Activated T-helper 1 cell treated with anti-CD3 and anti-CD28 coated beads, Interleukin-12 subunit alpha, Interleukin-12 subunit beta, Interleukin-2, Interleukin-4 antibody, amounts not matched to agents 30 ng/mL and 10 ng/mL and 1 ng/mL, durations not matched to agents 14 hours and 24 hours and 36 hours (primary cell): ENCODE data around the gene KLK15. TPM values are rescaled to one million over a fixed set of nuclear protein-coding genes. Genes with fewer than 3 reads are reported as not detected.
"Not testable (repeated sequence)": the region's sequence is repeated elsewhere in the genome, so short reads cannot be mapped to it uniquely, and the experiment has no call there.

Source experiments
- DNase-seq: peaks from one replicate; pipeline ENCODE4 v3.0.0; 2021; ENCODE audit warnings: low spot score
- H3K27ac Mint-ChIP-seq: one replicate; pipeline ENCODE4 v1.8.0; 2021; ENCODE audit warnings: mild to moderate bottlenecking, mixed read lengths
- H3K27me3 Mint-ChIP-seq: one replicate; pipeline ENCODE4 v1.8.0; 2022; ENCODE audit warnings: mild to moderate bottlenecking, moderate library complexity, mixed read lengths; ENCODE audit not compliant: insufficient read depth
- H3K36me3 Mint-ChIP-seq: one replicate; pipeline ENCODE4 v1.8.0; 2021; ENCODE audit warnings: low read depth, mixed read lengths
- H3K4me1 Mint-ChIP-seq: one replicate; pipeline ENCODE4 v1.8.0; 2021; ENCODE audit warnings: low read depth, mixed read lengths
- H3K4me3 Mint-ChIP-seq: one replicate; pipeline ENCODE4 v1.8.0; 2021; ENCODE audit warnings: mild to moderate bottlenecking, moderate library complexity, mixed read lengths
- H3K9me3 Mint-ChIP-seq: one replicate; pipeline ENCODE4 v1.8.0; 2021; ENCODE audit warnings: mixed read lengths
- intact Hi-C: fragments of 100-400 bp; cut with micrococcal nuclease; formaldehyde crosslinking; loops from one replicate; pipeline ENCODE4 v1.15.1; 2024
- total RNA-seq: library from RNA; stranded (reverse); gene quantifications from 2 replicates; pipeline ENCODE4 v1.2.3, GENCODE V29; 2022

The KLK15 gene
- total RNA-seq, 1 donor from 2014 or later = not detected

GRCh38 chr19:50811622-50812238 is 21.6 kb downstream of the KLK15 start:
- H3K9me3 Mint-ChIP-seq, intact Hi-C loops, H3K36me3 Mint-ChIP-seq, DNase-seq, H3K27ac Mint-ChIP-seq, H3K4me1 Mint-ChIP-seq, H3K27me3 Mint-ChIP-seq, H3K4me3 Mint-ChIP-seq: not testable (repeated sequence)

DNA sequence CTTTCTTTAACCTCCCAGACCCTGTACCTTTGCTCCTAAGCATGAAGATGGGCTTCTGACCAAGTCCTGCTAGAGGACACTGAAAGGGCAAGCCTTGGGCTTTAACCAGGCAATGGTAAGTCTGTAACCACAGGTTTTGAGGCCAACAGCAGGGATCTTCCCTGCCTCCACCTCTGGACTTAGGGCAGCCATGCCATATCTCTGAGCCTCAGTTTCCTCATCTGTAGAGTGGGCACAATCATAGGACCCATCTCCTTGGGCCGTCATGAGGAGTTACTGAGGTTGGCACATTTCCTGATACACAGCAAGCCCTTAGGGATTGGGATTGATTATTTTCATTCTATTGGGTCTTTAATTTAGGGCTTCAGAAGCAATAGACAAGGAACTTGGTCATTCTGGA is 24.5 kb downstream of the KLK15 start:
- Mint-ChIP-seq H3K27me3 (peaks cover 4% of the 10 kb centered on the region), H3K27ac (no peak overlapping the region), H3K9me3 (no peaks in the 10 kb centered on the region), H3K36me3 (peaks cover 4% of the 10 kb centered on the region), H3K4me3 (no peak overlapping the region), H3K4me1 (peaks cover 14% of the 10 kb centered on the region)
- no peak for DNase-seq
- intact Hi-C loops = no loop called here

DNA sequence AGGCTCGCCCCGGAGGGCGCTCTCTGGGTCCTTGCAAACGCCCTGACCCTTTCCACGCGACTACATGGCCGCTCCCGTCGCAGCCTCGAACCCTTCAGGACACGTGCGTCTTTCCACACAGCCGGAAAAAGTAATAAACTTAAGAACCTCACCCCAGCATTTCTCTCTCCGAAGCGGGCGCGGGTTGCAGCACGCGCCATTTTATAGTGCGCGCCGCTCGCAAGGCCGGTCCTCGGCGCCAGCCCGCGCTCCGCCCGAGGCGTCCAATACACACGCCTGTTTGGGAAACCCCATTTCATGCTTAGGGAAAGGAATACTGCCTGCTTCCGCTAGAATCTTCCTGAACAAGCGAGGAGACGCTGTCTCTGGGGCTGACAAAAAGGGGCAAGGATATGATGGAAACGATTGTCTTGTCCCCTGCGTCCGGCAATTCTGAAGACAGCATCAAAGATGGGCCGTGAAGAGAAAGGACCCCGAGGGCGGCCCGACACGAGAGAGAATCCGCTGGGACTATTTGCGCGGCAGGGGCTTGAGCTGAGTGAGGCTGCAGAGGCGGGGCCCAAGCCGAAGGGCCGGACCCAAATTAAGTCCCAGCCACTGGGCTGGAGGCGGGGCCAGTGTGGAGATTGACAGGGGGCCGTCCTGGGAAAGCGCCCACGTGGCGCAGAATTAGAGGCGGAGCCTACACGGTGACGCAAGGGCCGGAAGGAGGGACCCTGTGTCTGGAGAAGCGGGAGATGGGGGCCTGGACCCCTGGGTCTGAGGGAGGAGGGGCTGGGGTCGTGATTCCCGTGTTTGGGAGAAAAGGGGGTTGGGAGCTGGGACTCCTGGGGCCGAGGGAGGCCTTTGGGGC is 28.7 kb downstream of the KLK15 start:
- H3K27ac Mint-ChIP-seq = peak overlapping the region; percentile 98

DNA sequence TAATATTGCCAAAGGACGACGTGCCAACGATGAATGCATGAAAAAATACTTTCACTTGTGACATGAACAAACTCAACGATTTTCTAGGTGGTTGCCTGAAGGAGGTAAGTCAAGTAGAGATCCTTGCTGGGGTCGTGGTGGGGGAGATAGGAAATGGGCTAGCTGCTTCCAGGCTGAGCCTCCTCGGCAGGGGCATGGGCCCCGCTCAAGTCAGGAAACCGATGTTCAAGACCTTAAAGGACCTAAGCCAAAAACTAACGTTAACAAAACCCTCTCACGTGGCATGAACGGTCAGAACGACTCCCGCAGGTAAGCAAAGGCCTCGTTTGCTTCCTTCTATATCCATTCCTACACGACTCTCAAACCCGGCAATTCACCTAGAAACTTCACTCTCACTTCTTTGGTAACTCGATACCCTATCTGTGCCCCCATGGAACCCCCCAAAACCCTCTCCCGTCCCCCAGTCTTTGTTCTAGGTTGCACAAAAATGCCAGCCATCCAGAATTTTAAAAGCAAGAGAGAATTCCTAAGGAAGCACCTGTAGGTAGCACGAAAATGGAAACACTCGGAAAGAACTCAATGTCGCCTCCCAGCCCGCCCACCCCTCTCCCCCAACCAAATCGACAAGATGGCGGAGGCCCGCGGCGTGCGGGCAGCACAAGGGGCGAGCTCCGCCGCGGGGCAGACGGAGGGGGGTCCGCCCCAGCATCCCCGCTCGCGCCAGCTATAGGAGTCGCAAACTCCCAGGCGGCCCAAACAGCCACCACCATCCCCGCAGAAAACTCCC is 29.5 kb downstream of the KLK15 start:
- intact Hi-C loops = loop anchor here (1.0 to 2.0 kb wide), 4 partner anchors 32 to 305 kb away; partner anchors contain the start of genes CTU1 and JOSD2
- Mint-ChIP-seq H3K4me3 (peak overlapping the region; percentile 96), H3K27ac (peak overlapping the region; percentile 98), H3K36me3 (peaks cover 32% of the 10 kb centered on the region), H3K4me1 (peaks cover 27% of the 10 kb centered on the region), H3K9me3 (no peaks in the 10 kb centered on the region), H3K27me3 (no peaks in the 10 kb centered on the region)
- no peak for DNase-seq

More for the DNA sequence above, 28.7 kb downstream of the KLK15 start:
- peaks cover 32% of the 10 kb centered on the region for H3K36me3 Mint-ChIP-seq
- DNase-seq = peak; percentile 97
- H3K27me3 Mint-ChIP-seq = no peaks in the 10 kb centered on the region
- no peaks in the 10 kb centered on the region for H3K9me3 Mint-ChIP-seq
- intact Hi-C loops = loop anchor here (1.0 to 2.0 kb wide), 8 partner anchors 13 to 475 kb away; partner anchors contain the start of genes CTU1, JOSD2, KCNC3 and POLD1
- peak overlapping the region; percentile 96 for H3K4me3 Mint-ChIP-seq
- H3K4me1 Mint-ChIP-seq = peaks cover 27% of the 10 kb centered on the region

DNA sequence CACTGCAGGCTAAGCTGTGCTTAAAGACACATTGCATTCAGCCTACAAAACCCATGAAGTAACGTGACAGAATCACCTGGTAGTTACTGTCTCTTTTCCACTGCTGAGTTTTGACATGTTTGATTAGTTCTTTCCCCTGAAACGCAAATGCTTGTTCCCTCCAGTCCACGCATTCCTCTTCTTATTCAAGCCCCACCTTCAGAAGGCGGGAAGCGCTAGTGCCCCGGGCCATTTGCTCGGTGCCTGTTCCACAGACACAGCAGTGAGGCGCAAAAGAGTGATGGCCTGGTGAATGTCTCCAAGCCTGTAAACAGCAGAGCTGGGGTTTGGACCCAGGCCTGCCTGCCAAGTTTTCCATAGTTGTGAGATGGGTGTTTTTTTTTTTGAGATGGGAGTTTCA is 32.3 kb downstream of the KLK15 start:
- peaks cover 25% of the 10 kb centered on the region for H3K4me1 Mint-ChIP-seq
- H3K27ac Mint-ChIP-seq = peak overlapping the region; percentile 15
- peaks cover 41% of the 10 kb centered on the region for H3K36me3 Mint-ChIP-seq
- intact Hi-C loops = no loop called here
- H3K9me3 Mint-ChIP-seq = no peaks in the 10 kb centered on the region
- H3K27me3 Mint-ChIP-seq = no peaks in the 10 kb centered on the region
- peak overlapping the region; percentile 12 for H3K4me3 Mint-ChIP-seq
- DNase-seq = no peak

GRCh38 chr19:50799547-50799851 is 33.9 kb downstream of the KLK15 start:
- H3K27ac Mint-ChIP-seq = no peak overlapping the region
- no peak for DNase-seq
- H3K27me3 Mint-ChIP-seq = no peaks in the 10 kb centered on the region
- peaks cover 13% of the 10 kb centered on the region for H3K4me1 Mint-ChIP-seq
- intact Hi-C loops = no loop called here
- H3K36me3 Mint-ChIP-seq = peaks cover 41% of the 10 kb centered on the region
- no peaks in the 10 kb centered on the region for H3K9me3 Mint-ChIP-seq
- H3K4me3 Mint-ChIP-seq = no peak overlapping the region

DNA sequence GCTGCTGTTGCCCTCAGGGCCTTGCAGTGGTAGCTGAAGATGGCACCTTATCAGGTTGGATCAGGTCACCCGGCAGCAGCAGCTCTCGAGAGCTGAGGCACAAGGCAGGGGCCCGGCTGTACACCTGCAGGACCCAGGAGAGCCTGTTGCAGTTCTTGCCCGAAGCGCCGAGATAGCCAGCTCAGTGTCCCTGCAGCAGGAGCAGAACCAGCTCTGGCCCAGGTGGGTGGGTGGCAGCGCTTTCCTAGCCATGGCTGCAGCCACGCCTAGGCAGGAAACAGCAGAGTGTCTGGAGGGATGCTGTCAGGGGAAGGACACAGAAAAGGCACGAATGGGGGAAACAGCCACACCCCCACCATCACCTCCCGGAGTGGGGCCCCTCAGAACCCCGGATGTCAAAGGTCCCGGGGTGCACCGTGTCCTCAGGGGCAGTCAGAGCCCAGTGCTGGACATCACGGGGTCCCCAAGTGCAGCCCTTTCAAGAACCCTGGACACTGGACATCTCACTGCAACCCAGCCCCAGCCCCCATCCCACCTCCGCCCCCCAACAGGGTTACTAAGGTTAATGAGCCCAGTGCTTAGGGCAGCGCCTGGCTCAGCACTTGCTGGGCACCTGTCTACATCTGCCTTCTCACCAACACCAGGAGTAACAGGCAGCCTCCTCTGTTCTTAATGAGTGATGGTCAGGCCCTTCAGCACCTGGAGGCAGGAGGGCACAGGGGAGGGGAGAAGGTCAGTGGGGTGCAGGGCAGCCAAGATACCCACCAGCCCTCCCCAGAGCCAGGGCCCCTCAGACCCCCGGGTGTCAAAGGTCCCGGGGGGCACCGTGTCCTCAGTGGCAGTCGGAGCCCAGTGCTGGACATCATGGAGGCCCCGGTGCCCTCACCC is 34.5 kb downstream of the KLK15 start:
- intact Hi-C loops = no loop called here
- Mint-ChIP-seq H3K27me3 (no peaks in the 10 kb centered on the region), H3K9me3 (no peaks in the 10 kb centered on the region), H3K4me3 (no peak overlapping the region), H3K27ac (no peak overlapping the region), H3K4me1 (peaks cover 13% of the 10 kb centered on the region), H3K36me3 (peaks cover 38% of the 10 kb centered on the region)
- no peak for DNase-seq

- H3K9me3 Mint-ChIP-seq = no peaks in the 10 kb centered on the region
- no peak overlapping the region for H3K27ac Mint-ChIP-seq
- H3K4me1 Mint-ChIP-seq = peaks cover 5% of the 10 kb centered on the region
- H3K27me3 Mint-ChIP-seq = no peaks in the 10 kb centered on the region
- H3K4me3 Mint-ChIP-seq = no peak overlapping the region
- intact Hi-C loops = no loop called here
- peaks cover 30% of the 10 kb centered on the region for H3K36me3 Mint-ChIP-seq
- DNase-seq = no peak
These were observed 35.4 kb downstream of the KLK15 start for GRCh38 chr19:50797781-50798658.

DNA sequence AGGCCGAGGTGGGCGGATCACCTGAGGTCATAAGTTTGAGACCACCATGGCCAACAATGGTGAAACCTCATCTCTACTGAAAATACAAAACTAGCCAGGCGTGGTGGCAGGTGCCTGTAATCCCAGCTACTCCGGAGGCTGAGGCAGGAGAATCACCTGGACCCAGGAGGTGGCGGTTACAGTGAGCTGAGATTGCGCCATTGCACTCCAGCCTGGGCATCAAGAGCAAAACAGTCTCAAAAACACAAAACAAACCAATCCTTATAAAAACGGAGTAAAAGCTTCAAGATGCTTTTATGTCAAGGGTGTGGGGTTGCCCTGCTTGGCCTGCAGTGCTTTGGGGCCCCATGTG is 36.0 kb downstream of the KLK15 start:
- no peaks in the 10 kb centered on the region for H3K27me3 Mint-ChIP-seq
- no peaks in the 10 kb centered on the region for H3K4me1 Mint-ChIP-seq
- H3K27ac Mint-ChIP-seq = no peak overlapping the region
- no peaks in the 10 kb centered on the region for H3K9me3 Mint-ChIP-seq
- intact Hi-C loops = no loop called here
- H3K36me3 Mint-ChIP-seq = peaks cover 24% of the 10 kb centered on the region
- no peak for DNase-seq
- H3K4me3 Mint-ChIP-seq = no peak overlapping the region

DNA sequence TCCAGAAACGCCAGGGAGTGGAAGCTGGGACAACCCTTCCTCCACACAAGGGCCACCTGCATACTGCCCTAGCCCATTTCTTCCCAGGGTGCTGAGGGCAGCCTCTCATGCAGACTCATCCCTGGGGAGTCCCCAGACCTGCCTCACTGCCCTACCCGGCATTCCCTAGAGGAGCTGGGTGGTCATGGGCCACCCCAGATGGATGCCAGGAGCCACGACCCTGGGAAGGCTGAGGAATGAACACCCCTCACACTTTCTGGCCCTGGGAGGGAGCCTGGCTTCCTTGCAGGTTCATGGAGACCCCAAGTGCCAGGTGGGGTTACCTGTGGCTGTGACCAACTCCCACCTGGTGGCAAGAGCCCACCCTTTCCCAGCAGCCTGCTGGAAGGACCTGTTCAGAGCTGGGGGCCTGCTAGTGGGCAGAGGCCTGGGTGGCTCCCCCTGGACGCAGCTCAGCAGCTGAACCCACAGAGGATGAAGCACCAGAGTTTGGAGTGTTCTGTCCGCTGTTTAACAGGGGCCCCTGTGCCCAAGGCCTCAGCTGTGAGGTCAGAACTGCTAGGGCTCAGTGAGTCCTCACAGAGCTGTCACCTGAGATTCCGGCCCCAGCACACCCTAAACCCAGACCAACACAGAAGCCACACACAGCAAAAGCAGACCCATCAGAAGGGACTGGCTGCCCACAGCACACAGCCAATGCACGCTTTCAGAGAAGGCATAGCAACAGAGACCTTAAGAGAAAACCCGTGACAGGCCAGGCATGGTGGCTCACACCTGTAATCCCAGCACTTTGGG is 36.5 kb downstream of the KLK15 start:
- Mint-ChIP-seq H3K4me1 (no peaks in the 10 kb centered on the region), H3K27me3 (no peaks in the 10 kb centered on the region)
- intact Hi-C loops = no loop called here

GRCh38 chr19:50796128-50796633 is 37.2 kb downstream of the KLK15 start:
- intact Hi-C loops = no loop called here
- Mint-ChIP-seq H3K4me1 (no peaks in the 10 kb centered on the region), H3K36me3 (peaks cover 17% of the 10 kb centered on the region), H3K27ac (no peak overlapping the region), H3K27me3 (no peaks in the 10 kb centered on the region), H3K4me3 (no peak overlapping the region), H3K9me3 (no peaks in the 10 kb centered on the region)
- no peak for DNase-seq

More for the DNA sequence above, 36.5 kb downstream of the KLK15 start:
- H3K4me3 Mint-ChIP-seq = no peak overlapping the region
- DNase-seq = no peak
- H3K27ac Mint-ChIP-seq = no peak overlapping the region
- peaks cover 18% of the 10 kb centered on the region for H3K36me3 Mint-ChIP-seq
- H3K9me3 Mint-ChIP-seq = no peaks in the 10 kb centered on the region
